Right atrium auricular region (tissue), 2 donors: Measurements from ENCODE around the gene CTNNBIP1. TPM values are rescaled to one million over a fixed set of nuclear protein-coding genes. Genes with fewer than 3 reads are reported as not detected.

Experiments used
- DNase-seq: peaks from one replicate; pipeline ENCODE4 v3.0.0-alpha.2; 2019; ENCODE audit warnings: low spot score
- H3K27ac ChIP-seq, 2 donors: fragments of 200-600 bp; sonication (generic); 1 replicate in 1 of 2; 2 replicates in 1 of 2; pipeline ENCODE4 v1.5.1; 2016 to 2019
- H3K27me3 ChIP-seq, 2 donors: fragments of 200-600 bp; sonication (generic); one replicate each; pipeline versions ENCODE4 v1.5.1 to v1.6.0; 2017 to 2019
- H3K36me3 ChIP-seq: fragments of 200-600 bp; sonication (generic); one replicate; pipeline ENCODE4 v1.5.1; 2016
- H3K4me1 ChIP-seq, 2 donors: fragments of 200-600 bp; sonication (generic); one replicate each; pipeline versions ENCODE4 v1.5.1 to v1.6.0; 2017 to 2019
- H3K4me3 ChIP-seq, 2 donors: fragments of 200-600 bp; sonication (generic); 1 replicate in 1 of 2; 2 replicates in 1 of 2; pipeline ENCODE4 v1.5.1; 2017 to 2019; ENCODE audit warnings: mild to moderate bottlenecking in 1 of 2, moderate library complexity in 1 of 2
- H3K9me3 ChIP-seq, 2 donors: fragments of 200-600 bp; sonication (generic); one replicate each; pipeline ENCODE4 v1.5.1; 2019
- CTCF ChIP-seq, 2 donors: fragments of 200-600 bp; sonication (generic); IDR thresholded peaks; one replicate each; pipeline ENCODE4 v1.5.1; 2019; ENCODE audit warnings: antibody characterized with exemption in 2 of 2
- total RNA-seq, 2 donors: library from RNA; depleted of rRNA; stranded (reverse); fragments of >200 nt; gene quantifications; one replicate each; pipeline ENCODE4 v1.1.0, GENCODE V29; 2016

Gene CTNNBIP1
- total RNA-seq, 2 donors from 2014 or later: 22.3 to 31.9 TPM

DNA sequence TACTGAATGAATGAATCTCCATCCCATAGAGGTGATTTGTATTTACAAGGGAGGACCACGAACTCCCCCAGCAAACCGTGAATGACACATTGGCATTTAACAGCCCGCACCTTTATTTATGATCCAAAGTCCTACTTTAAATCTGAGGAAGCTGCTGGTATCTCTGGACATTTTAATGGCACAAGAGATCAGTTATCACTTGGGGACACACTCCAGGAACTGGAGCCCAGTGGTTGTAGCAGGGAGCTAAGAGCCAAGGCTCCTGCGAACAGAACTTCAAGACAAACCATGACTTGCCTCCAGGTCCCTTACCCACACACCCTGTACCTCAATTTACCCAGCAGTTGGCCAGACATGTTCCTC, 1.2 kb downstream of the CTNNBIP1 start:
- TF ChIP-seq CTCF (IDR thresholded peaks at IDR 0.05): no peak
- Histone ChIP-seq H3K4me3 (peak overlapping the region; percentile 81 to 89), H3K9me3 (no peaks in the 10 kb centered on the region), H3K27me3 (no peaks in the 10 kb centered on the region), H3K36me3 (no peaks in the 10 kb centered on the region), H3K4me1 (peaks cover 0 to 37% of the 10 kb centered on the region in 2 donors), H3K27ac (peak overlapping the region; percentile 84 to 91)
- no peak for DNase-seq

DNA sequence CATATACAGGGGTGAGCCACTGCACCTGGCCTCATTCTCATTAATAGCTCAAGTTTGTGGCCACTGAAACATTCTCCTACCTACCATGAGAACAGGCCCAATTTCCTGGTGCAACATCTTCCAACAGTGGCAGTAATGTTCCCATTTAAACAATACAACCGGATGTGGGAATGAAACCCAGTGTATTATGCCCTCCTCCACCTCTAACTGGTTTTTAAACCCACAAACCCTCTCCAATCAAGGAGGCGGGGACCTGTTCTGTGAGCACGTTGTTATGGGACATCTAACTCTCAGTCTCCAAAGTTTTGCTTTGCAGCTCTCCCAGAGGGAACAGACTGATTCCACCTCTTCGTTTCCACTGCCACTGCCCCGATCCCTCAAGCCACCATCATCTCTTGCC, 2.6 kb downstream of the CTNNBIP1 start:
- H3K4me3 ChIP-seq: no peak overlapping the region
- H3K27me3 ChIP-seq: no peaks in the 10 kb centered on the region
- H3K36me3 ChIP-seq: no peaks in the 10 kb centered on the region
- DNase-seq: no peak
- TF ChIP-seq CTCF (IDR thresholded peaks at IDR 0.05): no peak
- H3K9me3 ChIP-seq: no peaks in the 10 kb centered on the region
- no peak overlapping the region for H3K27ac ChIP-seq
- peaks cover 0 to 51% of the 10 kb centered on the region in 2 donors for H3K4me1 ChIP-seq

GRCh38 chr1:9906466-9906865, 3.6 kb downstream of the CTNNBIP1 start:
- no peak for DNase-seq
- H3K27me3 ChIP-seq: no peaks in the 10 kb centered on the region
- H3K36me3 ChIP-seq: no peaks in the 10 kb centered on the region
- no peak overlapping the region for H3K4me3 ChIP-seq
- TF ChIP-seq CTCF (IDR thresholded peaks at IDR 0.05): no peak
- no peaks in the 10 kb centered on the region for H3K9me3 ChIP-seq
- H3K27ac ChIP-seq: no peak overlapping the region
- peaks cover 0 to 57% of the 10 kb centered on the region in 2 donors for H3K4me1 ChIP-seq

- no peak for TF ChIP-seq CTCF (IDR thresholded peaks at IDR 0.05)
- no peaks in the 10 kb centered on the region for H3K9me3 ChIP-seq
- H3K36me3 ChIP-seq: no peaks in the 10 kb centered on the region
- H3K27me3 ChIP-seq: no peaks in the 10 kb centered on the region
- H3K27ac ChIP-seq: peak overlapping the region; percentile 85 to 94
- no peak overlapping the region for H3K4me3 ChIP-seq
- H3K4me1 ChIP-seq: peaks cover 0 to 67% of the 10 kb centered on the region in 2 donors
- DNase-seq: no peak
Measured at GRCh38 chr1:9905010-9905409, 5.1 kb downstream of the CTNNBIP1 start.

GRCh38 chr1:9904596-9904995, 5.5 kb downstream of the CTNNBIP1 start:
- H3K4me3 ChIP-seq: no peak overlapping the region
- DNase-seq: no peak
- H3K4me1 ChIP-seq: peaks cover 0 to 71% of the 10 kb centered on the region in 2 donors
- H3K27me3 ChIP-seq: no peaks in the 10 kb centered on the region
- H3K27ac ChIP-seq: peak overlapping the region; percentile 85 to 94
- no peaks in the 10 kb centered on the region for H3K36me3 ChIP-seq
- TF ChIP-seq CTCF (IDR thresholded peaks at IDR 0.05): no peak
- no peaks in the 10 kb centered on the region for H3K9me3 ChIP-seq

DNA sequence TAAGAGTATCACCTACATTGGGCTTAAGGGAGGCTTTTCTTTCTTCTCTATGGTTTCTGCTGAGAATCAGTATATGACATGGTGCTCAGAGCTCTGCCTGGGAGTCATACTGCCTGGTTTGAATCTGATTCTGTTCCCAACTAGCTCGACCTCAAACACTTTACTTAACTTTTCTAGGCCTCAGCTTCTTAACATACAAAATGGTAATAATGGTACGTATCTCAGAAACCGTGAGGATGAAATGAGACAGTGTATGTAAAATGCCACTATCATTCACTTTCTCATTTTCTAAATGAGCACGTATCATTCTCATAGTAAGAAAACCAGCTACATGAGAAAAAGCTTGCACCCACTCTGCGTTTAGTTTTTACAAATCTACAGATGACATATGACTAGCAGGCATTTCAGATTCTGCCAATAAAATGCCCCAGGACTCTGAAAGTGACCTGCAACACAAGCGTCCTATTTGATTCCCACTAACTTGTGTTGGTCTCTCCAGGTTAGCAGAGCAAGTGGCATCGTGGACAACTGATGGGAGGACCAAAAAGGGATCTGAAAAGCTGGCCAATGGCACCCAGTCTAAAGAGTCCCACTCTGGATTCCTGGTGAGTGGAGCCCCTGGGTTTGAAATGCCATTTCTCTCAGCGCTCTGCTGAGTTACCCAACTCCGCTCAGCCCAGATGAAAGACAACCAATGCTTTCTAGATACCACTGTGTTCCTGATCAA, 6.1 kb downstream of the CTNNBIP1 start:
- H3K27ac ChIP-seq: peak overlapping the region; percentile 85 to 94
- no peaks in the 10 kb centered on the region for H3K9me3 ChIP-seq
- H3K36me3 ChIP-seq: no peaks in the 10 kb centered on the region
- DNase-seq: no peak
- no peak for TF ChIP-seq CTCF (IDR thresholded peaks at IDR 0.05)
- no peak overlapping the region for H3K4me3 ChIP-seq
- H3K4me1 ChIP-seq: peaks cover 0 to 66% of the 10 kb centered on the region in 2 donors
- no peaks in the 10 kb centered on the region for H3K27me3 ChIP-seq
